ENCODE results near the gene HES4.
"Not testable (repeated sequence)": the region's sequence is repeated elsewhere in the genome, so short reads cannot be mapped to it uniquely, and the experiment has no call there.

Gene HES4

GRCh38 chr1:991275-991674 is 8.6 kb downstream of the HES4 start:
- H3K27me3 Mint-ChIP-seq (ENCODE audit: low read depth): peaks cover 35% of the 10 kb centered on the region
- not testable (repeated sequence) for H3K4me1 Mint-ChIP-seq (ENCODE audit: low read depth); DNase-seq (ENCODE audit: low spot score); H3K36me3 Mint-ChIP-seq (ENCODE audit: low read depth); H3K9me3 Mint-ChIP-seq; H3K27ac Mint-ChIP-seq; H3K4me3 Mint-ChIP-seq

- not testable (repeated sequence) for H3K4me1 Mint-ChIP-seq (ENCODE audit: low read depth); H3K27ac Mint-ChIP-seq; DNase-seq (ENCODE audit: low spot score); H3K36me3 Mint-ChIP-seq (ENCODE audit: low read depth); H3K9me3 Mint-ChIP-seq; H3K4me3 Mint-ChIP-seq
- peaks cover 30% of the 10 kb centered on the region for H3K27me3 Mint-ChIP-seq (ENCODE audit: low read depth)
Observed at GRCh38 chr1:988061-988460, 11.8 kb downstream of the HES4 start.

- Mint-ChIP-seq H3K27me3 (ENCODE audit: low read depth) (peaks cover 25% of the 10 kb centered on the region), H3K9me3 (no peaks in the 10 kb centered on the region), H3K27ac (no peak overlapping the region), H3K4me3 (no peak overlapping the region), H3K36me3 (ENCODE audit: low read depth) (no peaks in the 10 kb centered on the region), H3K4me1 (ENCODE audit: low read depth) (no peaks in the 10 kb centered on the region)
- no peak for DNase-seq (ENCODE audit: low spot score)
Observed at GRCh38 chr1:985126-985525, 14.8 kb downstream of the HES4 start.

- no peak for DNase-seq (ENCODE audit: low spot score)
- Mint-ChIP-seq H3K27me3 (ENCODE audit: low read depth) (peaks cover 23% of the 10 kb centered on the region), H3K27ac (no peak overlapping the region), H3K36me3 (ENCODE audit: low read depth) (no peaks in the 10 kb centered on the region), H3K4me1 (ENCODE audit: low read depth) (no peaks in the 10 kb centered on the region), H3K9me3 (no peaks in the 10 kb centered on the region), H3K4me3 (no peak overlapping the region)
Observed at GRCh38 chr1:984476-984814, 15.5 kb downstream of the HES4 start.

- DNase-seq (ENCODE audit: low spot score): peak; percentile 39
- Mint-ChIP-seq H3K27me3 (ENCODE audit: low read depth) (peaks cover 18% of the 10 kb centered on the region), H3K4me1 (ENCODE audit: low read depth) (no peaks in the 10 kb centered on the region)
Observed at GRCh38 chr1:983798-984475, 16.0 kb downstream of the HES4 start.

GRCh38 chr1:982765-983436 is 17.0 kb downstream of the HES4 start:
- no peak overlapping the region for H3K27ac Mint-ChIP-seq

More at GRCh38 chr1:983798-984475, 16.0 kb downstream of the HES4 start:
- Mint-ChIP-seq H3K9me3 (no peaks in the 10 kb centered on the region), H3K4me3 (no peak overlapping the region), H3K27ac (no peak overlapping the region), H3K36me3 (ENCODE audit: low read depth) (no peaks in the 10 kb centered on the region)

GRCh38 chr1:981955-982558 is 17.8 kb downstream of the HES4 start, which contains the start of gene PERM1:
PERM1 (minus strand) TSS chr1:982093; CDS start chr1:981029, 1,064 bp downstream.
- no peak for DNase-seq (ENCODE audit: low spot score)
- H3K27me3 Mint-ChIP-seq (ENCODE audit: low read depth): peaks cover 9% of the 10 kb centered on the region
- no peak within 1 kb of the TSS for H3K4me3 Mint-ChIP-seq
- no peaks in the 10 kb centered on the region for H3K4me1 Mint-ChIP-seq (ENCODE audit: low read depth)
- H3K9me3 Mint-ChIP-seq: no peaks in the 10 kb centered on the region
- no peak within 1 kb of the TSS for H3K27ac Mint-ChIP-seq
- H3K36me3 Mint-ChIP-seq (ENCODE audit: low read depth): no peaks in the 10 kb centered on the region

More at GRCh38 chr1:982765-983436, 17.0 kb downstream of the HES4 start:
- H3K4me1 Mint-ChIP-seq (ENCODE audit: low read depth): no peaks in the 10 kb centered on the region
- H3K36me3 Mint-ChIP-seq (ENCODE audit: low read depth): no peaks in the 10 kb centered on the region
- no peaks in the 10 kb centered on the region for H3K9me3 Mint-ChIP-seq
- no peak overlapping the region for H3K4me3 Mint-ChIP-seq
- DNase-seq (ENCODE audit: low spot score): no peak
- peaks cover 11% of the 10 kb centered on the region for H3K27me3 Mint-ChIP-seq (ENCODE audit: low read depth)

- no peaks in the 10 kb centered on the region for H3K36me3 Mint-ChIP-seq (ENCODE audit: low read depth)
- H3K4me1 Mint-ChIP-seq (ENCODE audit: low read depth): no peaks in the 10 kb centered on the region
- no peaks in the 10 kb centered on the region for H3K9me3 Mint-ChIP-seq
- H3K27me3 Mint-ChIP-seq (ENCODE audit: low read depth): peaks cover 9% of the 10 kb centered on the region
- no peak overlapping the region for H3K4me3 Mint-ChIP-seq
- no peak for DNase-seq (ENCODE audit: low spot score)
- H3K27ac Mint-ChIP-seq: no peak overlapping the region
Observed at GRCh38 chr1:981491-981954, 18.4 kb downstream of the HES4 start.

GRCh38 chr1:980602-981395 is 19.1 kb downstream of the HES4 start:
- H3K27me3 Mint-ChIP-seq (ENCODE audit: low read depth): peaks cover 10% of the 10 kb centered on the region
- no peak for DNase-seq (ENCODE audit: low spot score)

GRCh38 chr1:980137-980571 is 19.7 kb downstream of the HES4 start:
- DNase-seq (ENCODE audit: low spot score): no peak
- peaks cover 2% of the 10 kb centered on the region for H3K4me1 Mint-ChIP-seq (ENCODE audit: low read depth)
- no peaks in the 10 kb centered on the region for H3K36me3 Mint-ChIP-seq (ENCODE audit: low read depth)
- H3K4me3 Mint-ChIP-seq: no peak overlapping the region
- H3K9me3 Mint-ChIP-seq: no peaks in the 10 kb centered on the region
- peaks cover 6% of the 10 kb centered on the region for H3K27me3 Mint-ChIP-seq (ENCODE audit: low read depth)
- H3K27ac Mint-ChIP-seq: no peak overlapping the region

More at GRCh38 chr1:980602-981395, 19.1 kb downstream of the HES4 start:
- Mint-ChIP-seq H3K27ac (no peak overlapping the region), H3K4me3 (no peak overlapping the region), H3K9me3 (no peaks in the 10 kb centered on the region), H3K36me3 (ENCODE audit: low read depth) (no peaks in the 10 kb centered on the region), H3K4me1 (ENCODE audit: low read depth) (peaks cover 2% of the 10 kb centered on the region)

GRCh38 chr1:979744-980072 is 20.2 kb downstream of the HES4 start:
- no peak overlapping the region for H3K27ac Mint-ChIP-seq
- H3K4me3 Mint-ChIP-seq: no peak overlapping the region
- no peaks in the 10 kb centered on the region for H3K9me3 Mint-ChIP-seq
- no peak for DNase-seq (ENCODE audit: low spot score)
- peaks cover 2% of the 10 kb centered on the region for H3K4me1 Mint-ChIP-seq (ENCODE audit: low read depth)
- peaks cover 4% of the 10 kb centered on the region for H3K27me3 Mint-ChIP-seq (ENCODE audit: low read depth)
- H3K36me3 Mint-ChIP-seq (ENCODE audit: low read depth): no peaks in the 10 kb centered on the region

GRCh38 chr1:978835-979743 is 20.8 kb downstream of the HES4 start:
- peaks cover 2% of the 10 kb centered on the region for H3K4me1 Mint-ChIP-seq (ENCODE audit: low read depth)
- no peak overlapping the region for H3K27ac Mint-ChIP-seq
- no peak for DNase-seq (ENCODE audit: low spot score)
- H3K36me3 Mint-ChIP-seq (ENCODE audit: low read depth): no peaks in the 10 kb centered on the region
- H3K9me3 Mint-ChIP-seq: no peaks in the 10 kb centered on the region
- peaks cover 4% of the 10 kb centered on the region for H3K27me3 Mint-ChIP-seq (ENCODE audit: low read depth)
- no peak overlapping the region for H3K4me3 Mint-ChIP-seq

All from T-helper 2 cell treated with Interferon-gamma antibody and Interleukin-4, amounts not matched to agents 5 μg/mL and 100 μg/mL, for 36 hours (primary cell).